Measurements from ENCODE around the gene KCNIP1. TPM values are rescaled to one million over a fixed set of nuclear protein-coding genes. Genes with fewer than 3 reads are reported as not detected.

KCNIP1 gene
- total RNA-seq, 4 donors from 2014 or later, result not detected

GRCh38 chr5:170510559-170510958 lies 6.7 kb downstream of the KCNIP1 start:
- intact Hi-C loops (cut with DNase I), result no loop called here
- Histone ChIP-seq H3K27me3 (peaks cover 0 to 13% (median 0%) of the 10 kb centered on the region in 4 donors), H3K27ac (no peak overlapping the region), H3K9me3 (no peaks in the 10 kb centered on the region), H3K4me3 (no peak overlapping the region), H3K36me3 (no peaks in the 10 kb centered on the region), H3K4me1 (no peaks in the 10 kb centered on the region)
- WGBS, 2 donors, result 78 to 82% methylated on average over 5 of the region's 5 CpGs
- TF ChIP-seq POLR2A (IDR thresholded peaks at IDR 0.05), result no peak
- no peak for TF ChIP-seq CTCF (IDR thresholded peaks at IDR 0.05)
- no peak for DNase-seq

GRCh38 chr5:170511551-170512258 lies 7.9 kb downstream of the KCNIP1 start:
- DNase-seq, result no peak

GRCh38 chr5:170513856-170514525 lies 10.2 kb downstream of the KCNIP1 start:
- intact Hi-C loops (cut with DNase I), result no loop called here
- Histone ChIP-seq H3K36me3 (no peaks in the 10 kb centered on the region), H3K9me3 (no peaks in the 10 kb centered on the region), H3K27ac (no peak overlapping the region), H3K4me1 (no peaks in the 10 kb centered on the region), H3K4me3 (no peak overlapping the region), H3K27me3 (no peaks in the 10 kb centered on the region)
- no peak for DNase-seq
- 63 to 85% methylated on average over 3 to 5 of the region's 5 CpGs for WGBS, 2 donors
- TF ChIP-seq CTCF (IDR thresholded peaks at IDR 0.05) (no peak), POLR2A (IDR thresholded peaks at IDR 0.05) (no peak)

More at GRCh38 chr5:170511551-170512258, 7.9 kb downstream of the KCNIP1 start:
- Histone ChIP-seq H3K36me3 (no peaks in the 10 kb centered on the region), H3K9me3 (no peaks in the 10 kb centered on the region), H3K27ac (no peak overlapping the region), H3K4me1 (no peaks in the 10 kb centered on the region), H3K27me3 (peaks cover 0 to 2% (median 0%) of the 10 kb centered on the region in 4 donors), H3K4me3 (no peak overlapping the region)
- 81 to 87% methylated on average over 7 to 8 of the region's 8 CpGs for WGBS, 2 donors
- intact Hi-C loops (cut with DNase I), result no loop called here
- TF ChIP-seq CTCF (IDR thresholded peaks at IDR 0.05), result no peak

- Histone ChIP-seq H3K4me3 (no peak overlapping the region), H3K27ac (no peak overlapping the region), H3K27me3 (no peaks in the 10 kb centered on the region), H3K4me1 (peaks cover 0 to 5% (median 0%) of the 10 kb centered on the region in 3 donors), H3K9me3 (no peaks in the 10 kb centered on the region), H3K36me3 (no peaks in the 10 kb centered on the region)
- intact Hi-C loops (cut with DNase I), result no loop called here
- WGBS, 2 donors, result 91 to 92% methylated on average over 2 of the region's 2 CpGs
- DNase-seq, result no peak
- TF ChIP-seq POLR2A (IDR thresholded peaks at IDR 0.05), result no peak
- no peak for TF ChIP-seq CTCF (IDR thresholded peaks at IDR 0.05)
These were observed 13.6 kb downstream of the KCNIP1 start for GRCh38 chr5:170517411-170517810.

- Histone ChIP-seq H3K4me3 (no peak overlapping the region), H3K4me1 (peaks cover 0 to 14% (median 2%) of the 10 kb centered on the region in 3 donors), H3K36me3 (no peaks in the 10 kb centered on the region), H3K27me3 (no peaks in the 10 kb centered on the region), H3K27ac (no peak overlapping the region), H3K9me3 (no peaks in the 10 kb centered on the region)
- no peak for DNase-seq
- intact Hi-C loops (cut with DNase I), result no loop called here
- TF ChIP-seq POLR2A (IDR thresholded peaks at IDR 0.05) (no peak), CTCF (IDR thresholded peaks at IDR 0.05) (no peak)
- 57 to 59% methylated on average over 5 of the region's 5 CpGs for WGBS, 2 donors
These were observed 14.5 kb downstream of the KCNIP1 start for GRCh38 chr5:170518277-170518676.

Measured in esophagus squamous epithelium (tissue), 5 donors.